DOHH2 (cell line): Measurements from ENCODE around the gene CYP2J2.
"Not testable (repeated sequence)": the region's sequence is repeated elsewhere in the genome, so short reads cannot be mapped to it uniquely, and the experiment has no call there.

Experiments used
- H3F3A ChIP-seq: fragments of 200-600 bp; sonication (generic), shearing (Covaris generic); 2 replicates; pipeline ENCODE4 v1.6.0; 2016; ENCODE audit warnings: antibody characterized with exemption, mild to moderate bottlenecking; ENCODE audit not compliant: control insufficient read depth, insufficient read depth
- H3K27ac ChIP-seq: fragments of 200-600 bp; sonication (generic); 2 replicates; pipeline ENCODE4 v1.5.1; 2014; ENCODE audit warnings: low read depth, mild to moderate bottlenecking, low read length, moderate library complexity
- H3K27me3 ChIP-seq: fragments of 200-600 bp; sonication (generic); 2 replicates; pipeline ENCODE4 v1.6.1; 2014; ENCODE audit warnings: mild to moderate bottlenecking, low read length, mixed read lengths; ENCODE audit not compliant: control insufficient read depth
- H3K36me3 ChIP-seq: fragments of 200-600 bp; sonication (generic); 2 replicates; pipeline ENCODE4 v1.6.1; 2014; ENCODE audit warnings: mild to moderate bottlenecking, low read length, moderate library complexity, mixed read lengths; ENCODE audit not compliant: control insufficient read depth
- H3K4me1 ChIP-seq: fragments of 200-600 bp; sonication (generic); 2 replicates; pipeline ENCODE4 v1.6.1; 2014; ENCODE audit warnings: mild to moderate bottlenecking, low read length, mixed read lengths; ENCODE audit not compliant: control insufficient read depth
- H3K4me2 ChIP-seq: fragments of 200-600 bp; sonication (generic); 2 replicates; pipeline ENCODE4 v1.6.0; 2014; ENCODE audit warnings: mild to moderate bottlenecking, low read length, moderate library complexity
- H3K4me3 ChIP-seq: fragments of 200-600 bp; sonication (generic); 2 replicates; pipeline ENCODE4 v1.5.1; 2014; ENCODE audit warnings: mild to moderate bottlenecking, low read length, mixed read lengths
- H3K79me2 ChIP-seq: fragments of 200-600 bp; sonication (generic); 2 replicates; pipeline ENCODE4 v1.6.1; 2014; ENCODE audit warnings: mild to moderate bottlenecking, low read length, mixed read lengths; ENCODE audit not compliant: control insufficient read depth
- H3K9me2 ChIP-seq: fragments of 200-600 bp; sonication (generic); replicated peaks from 2 replicates; pipeline ENCODE4 v1.6.1; 2014; ENCODE audit warnings: mild to moderate bottlenecking, low read length, mixed read lengths; ENCODE audit not compliant: control insufficient read depth
- H3K9me3 ChIP-seq: fragments of 200-600 bp; sonication (generic); 2 replicates; pipeline ENCODE4 v1.6.1; 2014; ENCODE audit warnings: antibody characterized with exemption, low read length, mixed read lengths; ENCODE audit not compliant: control insufficient read depth, insufficient read depth
- H4K20me1 ChIP-seq: fragments of 200-600 bp; sonication (generic); 2 replicates; pipeline ENCODE4 v1.6.0; 2014; ENCODE audit warnings: low read depth, mild to moderate bottlenecking, antibody characterized with exemption, low read length, moderate library complexity; ENCODE audit not compliant: control insufficient read depth, insufficient read depth
- EZH2phosphoT487 ChIP-seq: fragments of 200-600 bp; sonication (generic); IDR thresholded peaks from 2 replicates; pipeline ENCODE4 v1.6.1; 2017; ENCODE audit warnings: borderline replicate concordance, mild to moderate bottlenecking, antibody characterized with exemption, low read length, moderate library complexity, mixed read lengths
- TF ChIP-seq, protein P1 (sequence below): fragments of 200-600 bp; sonication (generic); IDR thresholded peaks from one replicate; pipeline ENCODE4 v1.5.1; 2014; ENCODE audit warnings: antibody characterized with exemption, mild to moderate bottlenecking, low read depth, low read length; ENCODE audit not compliant: poor library complexity, severe bottlenecking

The CYP2J2 gene

DNA sequence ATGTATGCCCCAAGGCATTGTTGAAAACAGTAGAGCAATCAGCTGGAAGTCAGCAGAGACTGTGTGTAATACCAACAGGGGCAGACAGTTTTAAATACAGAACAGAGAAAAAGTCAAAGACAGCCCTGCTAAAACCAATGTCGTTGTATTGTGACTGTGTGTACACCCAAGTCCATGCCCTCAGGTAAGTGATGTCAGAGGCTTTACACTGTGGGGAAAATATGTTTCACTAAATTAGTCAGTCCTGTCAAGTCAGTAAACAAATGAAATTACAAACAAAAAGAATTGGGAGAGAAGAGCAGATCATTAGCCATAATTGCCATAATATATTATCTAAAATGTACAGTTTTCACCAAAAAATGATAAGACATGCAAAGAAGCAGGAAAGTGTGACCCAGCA lies 2.4 kb upstream of the CYP2J2 start:
- H3K36me3 ChIP-seq = no peaks in the 10 kb centered on the region
- no peak overlapping the region for H3K4me2 ChIP-seq
- no peaks in the 10 kb centered on the region for H3K9me2 ChIP-seq
- H3K4me1 ChIP-seq = no peaks in the 10 kb centered on the region
- TF ChIP-seq EZH2phosphoT487 = no peak
- TF ChIP-seq, protein P1, sequence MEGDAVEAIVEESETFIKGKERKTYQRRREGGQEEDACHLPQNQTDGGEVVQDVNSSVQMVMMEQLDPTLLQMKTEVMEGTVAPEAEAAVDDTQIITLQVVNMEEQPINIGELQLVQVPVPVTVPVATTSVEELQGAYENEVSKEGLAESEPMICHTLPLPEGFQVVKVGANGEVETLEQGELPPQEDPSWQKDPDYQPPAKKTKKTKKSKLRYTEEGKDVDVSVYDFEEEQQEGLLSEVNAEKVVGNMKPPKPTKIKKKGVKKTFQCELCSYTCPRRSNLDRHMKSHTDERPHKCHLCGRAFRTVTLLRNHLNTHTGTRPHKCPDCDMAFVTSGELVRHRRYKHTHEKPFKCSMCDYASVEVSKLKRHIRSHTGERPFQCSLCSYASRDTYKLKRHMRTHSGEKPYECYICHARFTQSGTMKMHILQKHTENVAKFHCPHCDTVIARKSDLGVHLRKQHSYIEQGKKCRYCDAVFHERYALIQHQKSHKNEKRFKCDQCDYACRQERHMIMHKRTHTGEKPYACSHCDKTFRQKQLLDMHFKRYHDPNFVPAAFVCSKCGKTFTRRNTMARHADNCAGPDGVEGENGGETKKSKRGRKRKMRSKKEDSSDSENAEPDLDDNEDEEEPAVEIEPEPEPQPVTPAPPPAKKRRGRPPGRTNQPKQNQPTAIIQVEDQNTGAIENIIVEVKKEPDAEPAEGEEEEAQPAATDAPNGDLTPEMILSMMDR = no peak
- H3F3A ChIP-seq = no peaks in the 10 kb centered on the region
- H4K20me1 ChIP-seq = no peaks in the 10 kb centered on the region
- H3K27me3 ChIP-seq = no peaks in the 10 kb centered on the region
- H3K79me2 ChIP-seq = no peaks in the 10 kb centered on the region
- no peaks in the 10 kb centered on the region for H3K9me3 ChIP-seq
- no peak overlapping the region for H3K4me3 ChIP-seq
- no peak overlapping the region for H3K27ac ChIP-seq

DNA sequence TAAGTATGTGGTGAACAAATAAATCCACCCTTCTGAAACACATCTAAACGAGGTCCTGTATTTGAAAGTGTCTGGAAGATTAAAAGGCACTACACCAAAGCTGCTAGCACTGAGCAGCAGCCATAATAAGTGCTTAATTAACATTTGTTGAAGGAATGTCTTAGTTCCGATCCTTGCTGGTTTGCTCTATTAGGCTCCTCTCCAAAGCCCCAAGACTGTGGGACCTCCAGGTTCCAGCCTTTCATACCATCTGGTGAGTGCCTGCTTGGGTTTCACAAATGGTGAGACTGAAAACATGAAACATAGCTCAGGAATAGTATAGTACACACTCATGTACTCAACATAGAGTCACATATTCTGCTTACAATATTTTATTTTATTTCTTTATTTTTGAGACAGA lies 640 bp upstream of the CYP2J2 start:
- Histone ChIP-seq H3K4me3 (no peak overlapping the region), H3K79me2 (no peaks in the 10 kb centered on the region), H4K20me1 (no peaks in the 10 kb centered on the region), H3K9me3 (no peaks in the 10 kb centered on the region), H3K27me3 (no peaks in the 10 kb centered on the region), H3K4me2 (no peak overlapping the region), H3K36me3 (no peaks in the 10 kb centered on the region), H3K4me1 (no peaks in the 10 kb centered on the region), H3K27ac (no peak overlapping the region), H3F3A (no peaks in the 10 kb centered on the region), H3K9me2 (no peaks in the 10 kb centered on the region)
- TF ChIP-seq, protein P1 = no peak
- TF ChIP-seq EZH2phosphoT487 = no peak

DNA sequence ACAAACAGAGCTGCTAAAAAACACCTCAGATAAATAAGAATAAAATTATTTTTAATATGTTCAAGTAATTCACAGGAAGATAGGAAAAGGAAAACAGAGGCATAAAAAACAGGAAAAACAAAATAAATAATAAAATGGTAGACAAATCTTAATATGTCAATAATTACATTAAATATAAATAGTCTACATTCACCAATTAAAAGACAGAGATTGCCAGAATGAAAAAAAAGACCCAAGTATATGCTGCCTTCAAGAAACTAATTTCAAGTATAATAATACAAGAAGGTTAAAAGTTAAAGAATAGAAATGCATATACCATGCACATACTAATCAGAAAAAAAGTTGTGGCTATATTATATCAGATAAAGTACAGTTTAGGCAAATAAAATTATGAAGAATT lies 1.9 kb downstream of the CYP2J2 start:
- Histone ChIP-seq H3K4me1 (no peaks in the 10 kb centered on the region), H3K4me2 (no peak overlapping the region), H3K9me2 (no peaks in the 10 kb centered on the region)

DNA sequence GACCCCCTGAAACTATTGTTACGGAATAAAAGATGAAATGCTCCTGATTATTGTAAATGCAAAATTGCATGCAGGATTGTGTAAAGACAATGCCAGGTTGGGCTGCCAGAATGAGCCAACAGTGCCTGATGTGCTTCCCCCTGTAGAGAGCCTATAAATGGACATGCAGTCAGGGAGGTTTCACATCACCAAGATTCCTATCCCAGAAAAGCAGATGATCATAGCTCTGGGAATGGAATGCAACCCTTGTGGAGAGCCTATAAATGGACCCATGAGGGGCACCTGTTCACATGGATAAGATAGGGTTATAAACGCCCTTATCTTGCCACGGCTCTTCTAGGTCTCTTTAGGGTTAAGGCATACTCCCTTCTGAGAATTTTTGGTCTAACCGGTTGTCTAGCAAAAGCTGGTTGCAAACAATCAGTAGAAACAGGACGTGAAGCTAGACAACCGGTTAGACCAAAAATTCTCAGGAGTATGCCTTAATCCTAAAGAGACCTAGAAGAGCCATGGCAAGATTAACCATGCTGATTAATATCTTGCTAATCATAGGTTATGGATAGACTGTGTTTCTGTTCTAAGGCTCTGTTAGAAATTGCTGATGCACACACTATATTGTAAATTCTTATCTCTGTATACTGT lies 5.2 kb downstream of the CYP2J2 start:
- not testable (repeated sequence) for H3K36me3 ChIP-seq, H4K20me1 ChIP-seq, H3K9me3 ChIP-seq

More for the DNA sequence above, 1.9 kb downstream of the CYP2J2 start:
- TF ChIP-seq EZH2phosphoT487 = no peak
- TF ChIP-seq, protein P1 = no peak
- Histone ChIP-seq H3K9me3 (no peaks in the 10 kb centered on the region), H3K27me3 (no peaks in the 10 kb centered on the region), H3K4me3 (no peak overlapping the region), H4K20me1 (no peaks in the 10 kb centered on the region), H3K79me2 (no peaks in the 10 kb centered on the region), H3K27ac (no peak overlapping the region), H3K36me3 (no peaks in the 10 kb centered on the region), H3F3A (no peaks in the 10 kb centered on the region)

More for the DNA sequence above, 5.2 kb downstream of the CYP2J2 start:
- H3K27me3 ChIP-seq, H3F3A ChIP-seq, H3K27ac ChIP-seq, H3K4me2 ChIP-seq, H3K79me2 ChIP-seq, H3K4me1 ChIP-seq, H3K9me2 ChIP-seq, H3K4me3 ChIP-seq: not testable (repeated sequence)
